ENCODE results near the gene DCAF11.

DNA sequence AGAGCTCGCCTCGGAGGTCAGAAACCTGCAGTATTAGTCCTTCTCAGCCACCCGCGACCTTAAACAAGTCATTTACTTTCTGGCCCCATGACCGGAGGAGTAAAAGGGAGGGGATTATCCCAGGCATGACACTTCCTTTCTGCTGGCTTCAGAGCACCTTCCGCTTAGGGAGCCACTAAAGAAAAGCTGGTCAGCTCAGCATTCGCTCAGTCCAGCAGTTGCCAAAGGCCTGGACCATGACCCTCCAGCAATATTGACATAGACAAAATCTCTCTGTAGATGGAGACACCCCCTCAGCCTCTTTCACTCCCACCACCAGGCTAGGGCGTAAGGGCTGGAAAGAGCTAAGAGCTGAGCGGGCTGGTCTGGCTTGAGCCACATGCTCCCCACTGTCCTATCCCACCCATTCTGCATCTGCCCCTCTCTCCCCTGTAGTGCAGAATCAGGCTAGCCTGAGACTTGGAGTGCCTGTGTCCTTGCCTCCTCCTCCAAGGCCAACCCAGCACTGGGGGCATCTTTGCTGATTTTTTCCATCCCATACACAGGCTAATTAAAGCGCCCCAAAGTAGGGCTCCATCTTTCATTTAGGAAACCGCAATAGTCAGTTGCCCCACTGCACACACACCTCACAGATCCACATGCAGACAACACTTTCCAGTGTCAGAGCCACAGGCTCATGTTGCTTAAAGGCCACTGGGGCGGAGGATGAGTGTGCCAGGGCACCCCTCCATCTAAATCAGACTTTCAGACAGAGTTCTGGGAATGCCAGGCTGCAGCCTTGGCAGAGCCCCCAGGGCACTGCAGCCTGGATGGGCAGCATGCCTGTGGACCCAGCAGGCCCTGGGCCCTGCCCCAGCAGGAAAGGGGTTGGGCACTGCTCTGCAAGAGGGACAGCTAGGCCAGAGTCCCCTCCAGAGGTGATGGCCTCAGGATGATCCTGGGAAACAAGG is 47.2 kb upstream of the DCAF11 start:
- TF ChIP-seq POLR2A (IDR thresholded peaks at IDR 0.05; ENCODE audit: low read length) (no peak), GATA1 (IDR thresholded peaks at IDR 0.05; ENCODE audit: low read depth, low read length) (no peak)

Data from erythroblast (primary cell).